Renal cortex interstitium (tissue), 11 donors: ENCODE data around the gene POLG2. TPM values are rescaled to one million over a fixed set of nuclear protein-coding genes. Genes with fewer than 3 reads are reported as not detected.
"Not testable (repeated sequence)": the region's sequence is repeated elsewhere in the genome, so short reads cannot be mapped to it uniquely, and the experiment has no call there.

ENCODE experiments used
- DNase-seq, 11 donors: peaks; one replicate each; pipeline ENCODE4 v3.0.0-alpha.2; 2013; ENCODE audit warnings: low read depth in 9 of 11, low spot score in 4 of 11; ENCODE audit errors: extremely low read depth in 1 of 11
- polyA plus RNA-seq, 3 donors: library from polyadenylated mRNA; unstranded; fragments of 120-200 nt; gene quantifications; one replicate each; pipeline ENCODE4 v1.2.1, GENCODE V29; 2013; ENCODE audit not compliant: insufficient read length in 3 of 3

The POLG2 gene
- polyA plus RNA-seq, 3 donors, result 26.8 to 51.5 (median 31.7) TPM

GRCh38 chr17:64495300-64495699, 1.6 kb downstream of the POLG2 start:
- DNase-seq, result not testable (repeated sequence)

GRCh38 chr17:64494121-64494520, 2.7 kb downstream of the POLG2 start:
- DNase-seq, result no peak

GRCh38 chr17:64492481-64493109, 4.3 kb downstream of the POLG2 start:
- no peak for DNase-seq

DNA sequence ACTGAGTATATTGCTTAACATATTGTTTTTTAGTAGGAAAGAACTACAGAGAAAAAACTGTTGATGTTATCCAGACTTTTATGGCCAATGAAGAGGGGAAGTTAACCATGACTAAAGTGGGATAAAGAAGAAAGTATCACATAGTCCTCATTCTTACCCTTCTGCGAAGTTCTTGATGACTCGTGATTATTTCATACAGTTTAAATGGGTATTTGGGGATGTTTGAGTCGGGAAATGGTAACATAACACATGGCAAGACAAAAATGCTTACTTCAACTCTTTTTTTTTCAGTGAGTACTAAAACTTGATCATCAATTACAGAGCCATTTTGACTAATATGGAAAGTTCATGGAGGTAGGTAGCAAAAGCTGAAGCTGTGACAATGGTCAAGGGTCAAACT, 4.9 kb downstream of the POLG2 start:
- no peak for DNase-seq

DNA sequence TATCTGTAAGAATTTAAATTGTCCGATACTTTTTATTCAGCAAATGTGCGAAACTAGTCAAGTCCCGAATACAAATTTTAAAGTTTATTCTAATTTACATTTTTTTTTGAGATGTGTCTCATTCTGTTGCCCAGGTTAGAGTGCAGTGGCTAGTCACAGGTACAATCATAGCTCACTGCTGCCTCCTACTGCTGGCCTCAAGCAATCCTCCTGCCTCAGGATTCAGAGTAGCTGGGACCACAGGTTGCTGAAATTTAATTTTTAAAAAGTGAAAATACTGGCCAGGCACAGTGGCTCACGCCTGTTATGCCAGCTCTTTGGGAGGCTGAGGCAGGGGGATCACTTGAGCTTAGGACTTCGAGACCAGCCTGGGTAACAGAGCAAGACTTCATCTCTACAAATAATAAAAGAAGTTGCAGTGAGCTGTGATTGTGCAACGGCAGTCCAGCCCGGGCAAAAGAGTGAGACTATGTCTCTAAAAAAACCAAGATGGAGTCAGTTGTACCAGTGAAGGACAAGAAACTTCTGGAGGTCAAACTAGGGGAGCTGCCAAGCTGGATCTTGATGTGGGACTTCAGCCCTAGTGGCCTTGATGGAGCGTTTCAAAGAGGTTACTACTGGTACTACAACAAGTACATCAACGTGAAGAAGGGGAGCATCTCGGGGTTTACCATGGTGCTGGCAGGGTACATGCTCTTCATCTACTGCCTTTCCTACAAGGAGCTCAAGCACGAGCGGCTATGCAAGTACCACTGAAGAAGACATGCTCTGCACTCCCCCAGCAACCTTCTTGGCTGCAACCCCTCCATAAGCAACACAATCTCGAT, 5.6 kb downstream of the POLG2 start:
- DNase-seq, result no peak

DNA sequence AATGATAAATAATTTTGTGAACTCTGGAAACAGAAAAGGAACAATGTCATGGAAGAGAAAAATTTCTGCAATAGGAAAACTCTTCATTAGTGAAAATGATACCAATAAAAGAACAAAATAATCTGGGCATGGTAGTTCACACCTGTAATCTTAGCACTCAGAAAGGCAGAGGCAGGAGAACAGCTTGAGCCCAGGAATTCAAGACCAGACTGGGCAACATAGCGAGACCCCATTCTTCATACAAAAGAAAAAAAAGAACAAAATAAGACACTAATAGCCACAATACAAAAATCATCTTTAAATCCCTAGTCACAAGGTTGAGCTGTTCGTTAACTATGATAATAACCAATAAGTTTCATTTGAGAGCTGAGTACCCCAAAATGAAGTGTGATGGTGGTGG, 8.6 kb downstream of the POLG2 start:
- no peak for DNase-seq

DNA sequence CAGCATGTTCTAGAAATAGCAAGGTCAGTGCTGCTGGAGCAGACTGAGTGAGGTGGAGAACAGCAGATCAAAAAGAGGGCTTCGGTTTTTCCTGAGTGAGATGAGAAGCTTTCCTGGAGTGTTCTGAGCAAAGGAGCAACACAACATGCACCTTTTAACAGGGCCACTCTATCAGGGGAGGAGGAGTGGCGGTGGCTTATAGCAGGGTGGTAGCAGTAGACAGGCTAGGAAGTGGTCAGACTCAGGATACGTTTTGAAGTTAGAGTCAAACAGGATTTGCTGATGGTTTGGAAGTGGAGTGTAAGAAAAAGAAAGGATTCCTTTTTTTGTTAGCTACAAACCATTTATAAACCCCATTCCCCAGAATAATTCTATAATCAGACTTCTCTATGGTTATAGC, 12.5 kb downstream of the POLG2 start:
- DNase-seq, result no peak

DNA sequence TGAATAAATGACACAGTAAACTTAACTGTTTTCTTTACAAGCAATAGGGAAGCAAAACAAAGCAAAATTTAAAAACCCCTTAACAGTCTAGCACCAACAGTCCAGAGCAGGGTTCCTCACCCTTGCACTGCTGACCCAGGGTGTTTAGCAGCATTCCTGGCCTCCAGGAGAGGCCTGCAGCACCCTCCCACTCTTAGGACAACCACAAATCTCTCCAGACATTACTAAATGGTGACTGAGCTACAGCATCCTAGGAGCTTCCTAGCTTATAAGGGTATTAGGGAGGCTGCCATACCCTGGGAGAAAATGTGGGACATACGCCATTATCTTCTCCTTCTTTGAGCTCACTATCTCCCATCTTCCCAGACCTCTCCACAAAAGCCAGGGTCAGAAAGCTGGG, 15.9 kb downstream of the POLG2 start:
- no peak for DNase-seq

GRCh38 chr17:64477849-64478248, 19.0 kb downstream of the POLG2 start:
- no peak for DNase-seq

- no peak for DNase-seq
Observed at GRCh38 chr17:64472564-64472963, 24.3 kb downstream of the POLG2 start.

DNA sequence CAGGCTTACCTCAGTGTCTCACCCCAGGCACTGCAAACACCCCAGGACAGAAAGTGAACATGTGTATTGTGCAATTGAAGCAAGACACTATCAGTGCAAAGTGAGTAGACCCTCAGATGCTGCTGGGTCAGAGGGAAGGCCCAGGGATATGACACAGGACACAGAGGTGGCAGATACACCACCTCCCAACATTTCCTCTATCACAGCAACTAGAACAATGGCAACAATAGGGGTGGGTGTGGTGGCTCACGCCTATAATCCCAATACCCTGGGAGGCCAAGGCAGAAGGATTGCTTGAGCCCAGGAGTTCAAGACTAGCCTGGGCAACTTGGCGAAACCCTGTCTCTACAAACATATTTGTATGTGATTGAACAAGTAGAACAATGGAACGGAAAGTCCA, 25.4 kb downstream of the POLG2 start:
- DNase-seq, result no peak

DNA sequence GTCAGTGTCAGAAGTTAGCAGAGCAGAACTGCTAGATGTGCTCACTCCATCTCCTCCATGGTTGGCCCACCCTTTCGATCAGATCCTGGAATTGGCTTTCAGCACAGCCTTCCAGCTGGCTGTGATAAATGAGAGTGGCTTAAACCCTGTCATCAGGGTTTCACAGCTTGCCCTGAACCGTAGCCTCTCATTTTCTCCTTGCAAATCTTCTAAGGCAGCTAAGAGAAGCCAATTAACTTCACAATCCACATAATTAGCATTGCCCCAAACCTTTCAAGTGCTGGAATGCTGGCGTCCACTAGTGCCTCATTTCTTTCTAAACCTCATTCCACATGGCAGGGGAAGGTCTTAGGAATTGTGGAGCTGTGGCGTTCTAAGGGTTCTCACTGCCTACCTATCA, 26.2 kb downstream of the POLG2 start:
- DNase-seq, result no peak

- not testable (repeated sequence) for DNase-seq
Observed at GRCh38 chr17:64466834-64467233, 30.0 kb downstream of the POLG2 start.

GRCh38 chr17:64466019-64466735, 30.7 kb downstream of the POLG2 start:
- no peak for DNase-seq

DNA sequence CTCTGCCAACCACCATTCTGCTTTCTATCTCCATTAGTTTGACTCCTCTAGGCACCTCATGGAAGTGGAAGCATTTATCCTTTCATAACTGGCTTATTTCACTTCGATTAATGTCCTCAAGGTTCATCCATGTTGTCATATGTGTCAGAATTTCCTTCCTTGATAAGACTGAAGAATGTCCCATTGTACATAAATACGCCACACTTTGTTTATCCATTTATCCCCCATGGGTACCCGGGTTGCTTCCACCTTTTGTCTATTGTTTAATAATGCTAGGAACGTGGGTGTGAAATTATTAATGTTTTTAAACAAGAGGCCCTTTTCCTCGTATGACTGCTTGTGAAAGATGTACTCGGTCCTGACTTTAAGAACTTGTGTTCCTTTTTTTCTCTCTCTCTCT, 35.1 kb downstream of the POLG2 start:
- DNase-seq, result no peak

DNA sequence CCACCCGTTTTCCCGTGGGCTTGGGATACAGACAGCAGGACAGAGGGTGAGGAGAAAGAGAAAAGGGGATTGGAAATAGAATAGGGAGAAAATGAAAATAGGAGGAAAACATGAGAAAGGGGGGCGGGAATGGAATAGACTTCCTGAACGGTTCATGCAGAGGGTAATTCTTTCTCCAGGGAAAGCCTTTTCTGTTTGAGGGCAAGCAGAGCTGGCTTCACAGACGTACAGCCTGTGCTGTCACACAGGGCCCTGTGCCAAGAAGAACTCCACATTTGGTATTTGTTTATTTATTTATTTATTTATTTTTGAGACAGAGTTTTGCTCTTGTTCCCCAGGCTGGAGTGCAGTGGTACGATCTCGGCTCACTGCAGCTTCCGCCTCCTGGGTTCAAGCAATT, 35.9 kb downstream of the POLG2 start:
- DNase-seq, result peak in 7 of 11 donors; percentile 8 to 29 (median 19)

DNA sequence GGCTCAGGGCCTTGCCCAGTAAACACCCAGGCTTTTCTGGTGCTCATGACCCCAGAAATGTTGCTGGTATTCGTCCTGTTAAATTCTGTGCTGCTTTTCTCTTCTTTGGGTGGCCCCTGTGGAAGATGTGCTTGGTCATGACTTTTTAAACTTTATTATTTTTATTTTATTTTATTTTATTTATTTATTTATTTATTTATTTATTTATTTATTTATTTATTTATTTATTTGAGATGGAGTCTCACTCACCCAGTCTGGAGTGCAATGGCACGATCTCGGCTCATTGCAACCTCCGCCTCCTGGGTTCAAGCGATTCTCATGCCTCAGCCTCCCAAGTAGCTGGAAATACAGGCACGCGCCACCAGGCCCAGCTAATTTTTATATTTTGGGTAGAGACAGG, 37.0 kb downstream of the POLG2 start:
- not testable (repeated sequence) for DNase-seq

- no peak for DNase-seq
Observed at GRCh38 chr17:64459284-64459747, 37.5 kb downstream of the POLG2 start.

DNA sequence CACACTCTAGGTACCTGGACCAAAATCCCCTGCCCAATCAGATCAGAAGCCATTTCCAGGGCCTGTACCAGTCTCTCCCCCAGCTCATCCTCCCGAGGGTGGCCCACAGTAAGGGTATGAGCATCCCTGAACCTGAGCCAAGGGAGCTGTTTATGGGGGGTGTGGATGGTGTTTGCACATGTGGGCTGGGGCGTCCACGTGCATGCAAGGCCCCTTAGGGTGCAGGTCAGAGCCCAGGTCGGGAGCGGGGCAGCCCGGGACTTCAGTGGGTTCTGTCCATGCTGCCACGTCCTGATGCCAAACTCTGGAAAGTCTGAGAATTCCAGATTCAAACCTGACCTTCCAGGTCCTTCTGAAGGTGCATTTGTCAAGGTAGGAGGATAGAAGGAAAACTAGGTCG, 38.1 kb downstream of the POLG2 start:
- no peak for DNase-seq

DNA sequence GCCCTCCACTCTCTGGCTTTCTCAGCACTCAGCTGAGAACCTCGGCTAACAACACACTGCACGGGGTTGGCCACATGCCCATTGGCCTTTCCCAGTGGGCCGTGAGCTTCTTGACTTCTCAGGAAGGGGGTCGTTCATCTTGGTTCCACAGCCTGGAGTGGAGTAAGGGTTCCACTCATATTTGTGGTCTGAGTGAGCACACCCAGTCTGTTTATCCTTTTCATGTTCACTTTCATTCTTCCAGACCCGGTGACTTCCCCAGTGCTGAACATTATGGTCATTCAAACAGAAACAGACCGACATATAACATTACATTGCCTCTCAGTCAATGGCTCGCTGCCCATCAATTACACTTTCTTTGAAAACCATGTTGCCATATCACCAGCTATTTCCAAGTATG, 39.7 kb downstream of the POLG2 start:
- no peak for DNase-seq
